HG03095 (cell line): ENCODE measurements around the gene NCOA6.

Experiments
- ATAC-seq: cut with Tn5 transposase; IDR thresholded peaks from one replicate; pipeline ENCODE4 v1.9.1; 2021; ENCODE audit warnings: moderate library complexity; ENCODE audit not compliant: unreplicated experiment

NCOA6 gene

DNA sequence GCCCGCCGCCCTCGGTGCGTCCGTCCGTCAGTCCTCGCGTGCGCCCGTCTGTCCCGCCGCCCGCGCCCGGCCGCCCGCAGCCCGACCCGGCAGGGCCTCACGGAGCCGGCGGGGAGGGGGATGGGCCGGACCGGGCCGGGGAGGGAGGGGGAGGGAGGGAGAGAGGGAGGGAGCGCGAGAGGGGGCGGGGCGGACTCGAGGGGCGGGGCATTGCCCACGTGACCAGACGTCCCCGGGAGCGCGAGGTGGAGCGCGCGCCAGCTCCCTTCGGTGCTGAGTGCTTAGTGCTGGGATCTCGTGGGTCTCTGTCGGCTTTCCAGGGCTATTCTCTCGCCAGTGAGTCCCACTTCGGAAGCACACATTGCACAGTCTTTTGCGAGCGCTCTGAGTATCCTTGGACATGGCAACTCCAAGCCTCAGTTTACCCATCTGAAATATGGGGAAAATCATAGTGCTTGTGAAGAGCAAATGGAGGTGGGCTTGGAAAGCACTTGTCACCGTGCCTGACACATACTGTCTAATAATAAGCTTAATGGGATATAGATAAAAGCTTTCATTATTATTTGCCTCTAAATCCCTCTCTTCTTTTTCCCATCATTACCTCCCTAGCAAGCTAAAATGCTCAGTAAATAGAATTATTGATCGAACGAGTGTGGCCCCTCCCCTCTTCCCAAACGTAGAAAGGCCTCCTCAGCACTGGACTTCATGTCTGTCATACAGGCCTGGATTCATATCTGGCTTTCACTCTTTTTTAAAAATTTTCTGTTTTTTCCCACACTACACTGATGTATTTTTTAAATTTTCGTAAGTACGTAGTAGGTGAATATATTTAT, at the start of gene NCOA6:
TSS of gene NCOA6 (minus strand) at position 122 of the 833 bp plus-strand sequence. CDS start 43,296 bp downstream, outside the sequence.
- ATAC-seq = peak; percentile 47

- no peak for ATAC-seq
Measured at GRCh38 chr20:34874094-34874654, 48.7 kb upstream of the NCOA6 start.

DNA sequence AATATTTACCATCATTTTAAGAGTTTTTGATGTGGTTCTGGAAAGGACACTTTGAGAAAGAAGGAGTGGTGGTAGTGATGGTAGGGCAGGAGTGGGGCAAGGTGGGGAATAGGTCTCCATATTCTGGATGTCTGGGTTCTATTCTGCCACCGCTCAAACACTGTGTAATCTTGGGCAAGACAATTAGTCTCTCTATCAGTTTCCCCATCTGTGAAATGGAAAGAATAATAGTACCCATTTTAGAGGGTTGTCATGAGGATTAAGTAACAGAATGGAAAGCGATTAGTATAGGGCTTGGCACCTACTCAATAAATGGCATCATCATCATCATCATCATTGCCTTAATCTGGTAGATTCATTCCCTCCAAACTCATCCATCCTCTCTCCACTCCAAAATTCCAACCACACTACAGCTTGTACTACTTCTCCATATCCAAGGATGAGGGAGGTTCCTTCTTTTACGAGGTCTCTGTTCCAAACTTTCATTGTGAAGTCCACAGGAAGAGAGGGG, 48.2 kb upstream of the NCOA6 start:
- ATAC-seq = no peak

DNA sequence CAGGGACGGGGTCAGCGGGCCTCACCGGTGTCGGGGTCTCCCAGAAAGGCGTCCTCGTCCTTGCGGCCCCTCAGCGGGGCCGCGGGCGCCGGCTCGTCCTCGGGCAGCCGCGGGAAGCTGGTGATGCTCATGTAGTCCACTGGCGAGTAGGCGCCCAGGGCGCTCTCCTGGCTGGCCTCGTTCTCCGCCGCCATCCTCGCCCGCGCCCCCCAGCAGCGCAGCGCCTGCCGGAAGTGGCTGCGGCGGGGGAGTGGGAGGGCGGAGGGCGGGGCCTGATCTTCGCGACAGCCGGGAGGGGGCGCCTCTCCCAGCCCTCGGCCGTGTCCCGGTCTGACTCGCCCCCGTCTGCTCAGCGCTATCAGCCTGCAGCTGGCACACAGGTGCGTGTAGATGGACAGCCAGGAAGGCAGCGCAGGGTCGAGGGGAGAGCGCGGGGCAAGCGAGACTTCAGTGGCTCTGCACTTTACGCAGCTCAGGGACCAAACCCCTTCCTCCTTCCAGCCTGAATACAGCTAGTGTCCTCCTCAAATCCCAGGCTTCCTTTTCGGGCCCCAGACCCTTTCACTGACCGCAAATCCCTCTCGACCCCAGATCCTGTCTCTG, 47.3 kb upstream of the NCOA6 start, which contains the start of gene GGT7:
TSS of gene GGT7 (minus strand) at position 235 of the 603 bp plus-strand sequence. CDS start at position 194, 41 bp downstream.
- peak; percentile 34 for ATAC-seq

GRCh38 chr20:34871966-34872621, 46.6 kb upstream of the NCOA6 start:
- no peak for ATAC-seq

GRCh38 chr20:34871320-34871926, 46.0 kb upstream of the NCOA6 start:
- no peak for ATAC-seq

GRCh38 chr20:34864216-34864615, 38.8 kb upstream of the NCOA6 start:
- ATAC-seq = no peak

DNA sequence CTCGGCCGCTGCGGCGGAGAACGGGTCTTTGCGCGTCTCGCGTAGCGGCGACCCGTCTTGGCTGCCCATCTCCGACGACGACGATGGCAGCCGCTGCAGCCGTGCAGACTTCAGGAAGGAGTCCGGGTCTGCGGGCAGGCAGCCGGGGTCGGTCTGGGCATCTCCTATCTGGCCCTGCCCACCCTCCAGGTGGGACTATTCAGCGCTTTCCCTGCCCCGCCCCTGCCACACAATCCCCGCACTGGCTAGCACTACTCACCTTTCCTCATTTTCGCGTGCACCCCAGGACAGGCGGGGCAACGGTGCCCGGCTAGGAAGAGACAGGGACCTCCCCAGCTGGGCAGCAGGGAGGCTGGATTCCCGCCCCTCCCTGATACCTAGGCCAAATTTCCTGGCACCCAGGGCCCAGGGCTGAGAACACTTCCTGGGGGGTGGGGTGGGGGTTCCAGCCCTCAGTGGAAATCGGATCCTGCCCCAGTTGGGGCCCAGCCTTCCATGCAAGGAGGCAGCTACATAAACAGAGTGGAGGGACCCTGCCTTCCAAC, 38.0 kb upstream of the NCOA6 start:
- ATAC-seq = no peak

DNA sequence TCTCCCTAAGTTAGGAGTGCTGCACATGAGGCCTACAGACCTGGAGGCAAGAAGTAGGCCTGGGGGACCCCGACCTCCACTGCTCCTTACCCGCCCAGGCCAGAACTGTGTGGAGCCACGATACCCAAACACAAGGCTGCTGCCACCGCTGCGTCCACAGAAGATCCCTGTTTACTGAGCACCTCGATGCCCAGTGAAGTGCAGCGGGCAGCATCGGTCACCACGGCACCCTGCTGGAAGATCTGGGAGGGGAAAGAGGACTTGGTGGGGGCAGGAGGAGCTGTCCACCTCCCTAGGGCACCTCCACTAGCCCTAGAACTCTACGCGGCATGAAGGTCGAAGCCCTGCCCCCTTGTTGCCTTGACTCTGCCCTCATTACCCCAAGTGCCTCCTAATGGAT, 37.3 kb upstream of the NCOA6 start:
- no peak for ATAC-seq

GRCh38 chr20:34861386-34862084, 36.1 kb upstream of the NCOA6 start:
- no peak for ATAC-seq

DNA sequence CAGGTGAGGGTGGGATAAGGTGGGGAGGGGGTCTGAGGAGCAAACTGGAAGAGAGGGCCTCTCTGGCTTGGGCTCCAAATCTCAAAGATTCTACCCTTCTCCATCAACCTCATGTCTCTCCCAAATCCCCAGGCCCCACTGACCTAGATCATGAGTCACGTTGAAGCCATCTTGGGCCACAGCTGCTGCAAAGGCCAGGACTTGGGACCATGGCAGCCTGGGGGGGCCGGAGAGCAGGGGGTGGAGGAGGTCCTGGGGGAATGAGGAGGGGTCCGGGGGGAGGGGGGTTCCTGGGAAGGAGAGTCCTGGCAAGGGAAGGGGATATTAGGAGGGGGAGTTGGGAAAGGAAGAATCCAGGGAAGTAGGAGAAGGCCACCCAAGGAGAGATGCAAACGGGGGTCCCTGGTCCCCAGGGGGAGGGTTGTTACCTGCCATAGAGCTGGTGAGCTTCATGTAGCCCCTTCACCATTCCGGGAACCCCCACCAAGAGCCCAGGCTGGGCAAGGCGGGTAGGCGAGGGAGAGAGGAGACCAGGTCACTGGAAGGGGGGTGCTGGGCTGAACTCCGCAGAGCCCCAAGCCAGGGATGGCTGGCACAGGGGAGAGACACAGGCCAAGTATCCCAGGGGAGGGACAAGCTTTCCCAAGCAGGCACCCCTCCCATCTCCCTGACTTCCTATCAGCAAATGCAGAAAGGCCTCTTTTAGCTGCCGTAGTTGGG, 34.5 kb upstream of the NCOA6 start:
- no peak for ATAC-seq

- no peak for ATAC-seq
Measured at GRCh38 chr20:34859367-34859766, 33.9 kb upstream of the NCOA6 start.

GRCh38 chr20:34852298-34852697, 26.8 kb upstream of the NCOA6 start:
- no peak for ATAC-seq

DNA sequence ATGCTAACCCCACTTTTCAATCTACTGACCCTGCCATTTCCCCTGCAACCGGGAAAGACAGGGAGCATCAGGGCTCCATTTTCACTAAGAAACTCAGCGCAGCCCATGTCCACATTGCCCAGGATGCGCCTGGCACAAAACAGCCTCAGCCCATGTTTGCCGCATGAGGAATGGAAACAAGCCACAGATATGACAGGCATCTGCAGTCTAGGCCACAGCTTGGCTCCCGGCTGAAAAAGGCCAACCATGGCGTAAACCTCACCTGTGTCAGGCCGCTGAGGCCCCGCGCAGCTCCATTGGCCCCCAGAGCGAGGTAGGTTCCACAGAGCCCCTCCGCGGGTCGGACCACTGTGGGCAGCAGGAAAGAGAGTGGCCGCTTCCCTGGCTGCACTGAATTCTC, 25.5 kb upstream of the NCOA6 start:
- ATAC-seq = no peak

- no peak for ATAC-seq
Measured at GRCh38 chr20:34849778-34850177, 24.3 kb upstream of the NCOA6 start.

DNA sequence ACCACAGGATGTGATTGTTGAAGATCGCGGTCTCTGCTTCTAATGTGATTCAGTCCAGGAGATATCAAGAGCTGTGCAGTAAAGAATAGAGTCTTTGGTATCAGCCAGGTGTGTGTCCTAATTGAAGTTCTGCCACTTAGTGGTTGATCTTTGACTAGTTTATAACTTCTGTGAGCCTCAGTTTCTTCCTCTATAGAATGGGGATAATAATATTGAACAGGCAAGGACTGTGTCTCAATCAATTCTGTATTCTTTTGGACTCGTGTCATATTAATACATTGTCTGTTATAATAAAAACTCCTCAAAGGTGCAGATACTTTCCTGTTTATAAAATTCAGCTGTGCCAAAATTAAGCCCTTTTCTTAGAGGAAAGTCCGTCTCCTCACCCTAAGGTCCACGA, 23.1 kb upstream of the NCOA6 start:
- ATAC-seq = no peak

DNA sequence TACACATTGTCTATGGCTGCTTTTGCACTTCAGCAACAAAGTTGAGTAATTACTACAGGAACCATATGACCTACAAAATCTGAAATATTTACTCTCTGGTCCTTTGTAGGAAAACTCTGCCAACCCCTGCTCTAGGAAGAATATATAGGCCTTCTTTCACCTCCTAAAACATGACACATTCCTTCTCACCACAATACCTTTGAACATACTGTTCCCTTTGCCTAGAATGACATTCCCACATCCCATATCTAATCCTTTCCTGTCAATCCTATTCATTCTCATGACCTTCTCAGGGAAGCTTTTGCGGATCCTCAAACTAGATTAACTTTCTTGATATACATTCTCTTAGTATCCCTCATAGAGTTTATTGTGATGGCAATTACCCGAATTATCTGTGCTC, 18.0 kb upstream of the NCOA6 start:
- no peak for ATAC-seq

GRCh38 chr20:34842143-34842542, 16.7 kb upstream of the NCOA6 start:
- no peak for ATAC-seq

- no peak for ATAC-seq
Measured at GRCh38 chr20:34834459-34834893, 9.0 kb upstream of the NCOA6 start.
